HG03064 (cell line): ENCODE measurements around the gene ANKRD63.

Experiments used
- ATAC-seq: cut with Tn5 transposase; IDR thresholded peaks from one replicate; pipeline ENCODE4 v1.9.1; 2021; ENCODE audit warnings: low read depth; ENCODE audit not compliant: unreplicated experiment

Gene ANKRD63

GRCh38 chr15:40296561-40297230 is 13.8 kb upstream of the ANKRD63 start:
- no peak for ATAC-seq

- no peak for ATAC-seq
Observed at GRCh38 chr15:40295877-40296560, 13.2 kb upstream of the ANKRD63 start.

- ATAC-seq: no peak
Observed at GRCh38 chr15:40295297-40295696, 12.4 kb upstream of the ANKRD63 start.

- no peak for ATAC-seq
Observed at GRCh38 chr15:40293905-40294895, 11.3 kb upstream of the ANKRD63 start.

- ATAC-seq: no peak
Observed at GRCh38 chr15:40293006-40293405, 10.1 kb upstream of the ANKRD63 start.

- ATAC-seq: no peak
Observed at GRCh38 chr15:40292246-40292645, 9.4 kb upstream of the ANKRD63 start.

GRCh38 chr15:40290918-40291574 is 8.2 kb upstream of the ANKRD63 start:
- no peak for ATAC-seq

GRCh38 chr15:40290545-40290917 is 7.7 kb upstream of the ANKRD63 start:
- ATAC-seq: no peak

GRCh38 chr15:40289140-40289775 is 6.4 kb upstream of the ANKRD63 start:
- ATAC-seq: no peak

GRCh38 chr15:40287968-40288367 is 5.1 kb upstream of the ANKRD63 start:
- no peak for ATAC-seq

GRCh38 chr15:40287505-40287904 is 4.6 kb upstream of the ANKRD63 start:
- ATAC-seq: no peak

- no peak for ATAC-seq
Observed at GRCh38 chr15:40286794-40287193, 3.9 kb upstream of the ANKRD63 start.

- ATAC-seq: no peak
Observed at GRCh38 chr15:40286061-40286532, 3.2 kb upstream of the ANKRD63 start.

GRCh38 chr15:40285554-40286011 is 2.7 kb upstream of the ANKRD63 start:
- ATAC-seq: no peak

- no peak for ATAC-seq
Observed at GRCh38 chr15:40285151-40285550, 2.3 kb upstream of the ANKRD63 start.

- no peak for ATAC-seq
Observed at GRCh38 chr15:40283615-40284300, 894 bp upstream of the ANKRD63 start.

GRCh38 chr15:40282147-40282868 is 556 bp downstream of the ANKRD63 start:
- no peak for ATAC-seq

- ATAC-seq: no peak
Observed at GRCh38 chr15:40281801-40282146, 1.1 kb downstream of the ANKRD63 start.
